Activated naive CD4-positive, alpha-beta T cell treated with Interleukin-2 at 50 U/mL for 16 hours (primary cell): ENCODE measurements around the gene SLC27A4.
"Not testable (repeated sequence)": the region's sequence is repeated elsewhere in the genome, so short reads cannot be mapped to it uniquely, and the experiment has no call there.

Source experiments
- DNase-seq: peaks from one replicate; pipeline ENCODE4 v3.0.0-alpha.2; 2020

The SLC27A4 gene

DNA sequence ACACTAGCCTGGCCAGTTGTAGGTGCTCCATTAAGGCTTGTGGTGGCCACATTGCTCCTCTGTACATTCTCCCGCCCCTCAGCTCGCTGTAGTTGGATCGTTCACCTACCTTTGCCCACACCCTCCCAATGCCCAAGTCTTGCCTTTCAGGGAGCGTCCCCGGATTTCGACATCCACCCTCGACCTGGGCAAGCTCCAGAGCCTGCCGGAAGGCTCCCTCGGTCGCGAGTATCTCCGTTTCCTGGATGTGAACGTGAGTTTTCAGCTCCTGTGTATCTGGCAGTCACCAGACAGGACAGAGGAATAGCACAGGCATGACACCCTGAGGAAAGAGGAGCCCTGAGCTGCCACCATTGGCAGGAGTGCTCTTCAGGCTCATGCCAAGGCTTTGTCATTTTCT is 14.7 kb upstream of the SLC27A4 start:
- no peak for DNase-seq

- DNase-seq, result no peak
These were observed 6.9 kb upstream of the SLC27A4 start for GRCh38 chr9:128333451-128333869.

- DNase-seq, result no peak
These were observed 5.2 kb upstream of the SLC27A4 start for GRCh38 chr9:128335161-128335560.

DNA sequence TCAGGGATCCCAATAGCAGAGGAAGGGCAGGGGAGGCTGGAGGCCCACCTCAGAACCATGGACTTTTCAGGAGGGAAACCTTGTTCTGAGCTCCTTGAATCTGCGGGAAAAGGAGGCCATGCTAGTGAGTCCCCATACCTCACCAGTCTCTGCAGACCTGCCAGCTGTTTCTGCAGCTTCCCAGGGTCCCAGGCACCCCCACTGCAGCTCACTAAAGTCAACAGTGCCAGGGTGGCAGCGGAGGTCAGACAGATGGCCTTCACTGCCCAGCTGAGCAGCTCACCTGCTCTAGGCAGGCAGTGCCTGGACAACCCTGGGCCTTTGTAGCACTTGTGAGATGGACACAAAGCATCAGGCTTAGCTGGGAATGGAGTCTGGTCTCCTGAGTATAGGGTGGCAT is 4.4 kb upstream of the SLC27A4 start:
- DNase-seq, result no peak

DNA sequence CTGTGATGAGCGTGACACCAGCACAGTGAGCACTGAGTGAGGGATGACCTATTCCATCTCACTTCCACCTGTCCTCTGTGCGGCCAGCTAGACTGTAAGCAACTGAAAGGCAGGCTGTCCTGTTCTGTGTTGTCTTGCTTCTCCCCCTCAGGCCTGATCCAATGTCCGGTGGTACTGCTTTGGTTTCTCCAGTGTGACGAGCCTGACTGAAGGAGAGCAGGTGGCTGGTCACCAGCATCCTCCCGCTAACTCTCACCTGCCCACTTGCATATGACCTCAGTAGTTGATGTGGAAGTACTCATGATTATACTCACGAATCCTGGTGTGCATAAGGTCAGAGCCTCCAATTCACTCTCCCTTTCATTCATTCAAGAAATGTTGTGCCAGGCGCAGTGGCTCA is 2.4 kb upstream of the SLC27A4 start:
- DNase-seq, result no peak

GRCh38 chr9:128338852-128339614 is 1.3 kb upstream of the SLC27A4 start:
- DNase-seq, result not testable (repeated sequence)

- DNase-seq, result peak; percentile 28
These were observed 536 bp downstream of the SLC27A4 start for GRCh38 chr9:128340691-128341434.

GRCh38 chr9:128341435-128341849 is 1.1 kb downstream of the SLC27A4 start:
- peak; percentile 75 for DNase-seq

DNA sequence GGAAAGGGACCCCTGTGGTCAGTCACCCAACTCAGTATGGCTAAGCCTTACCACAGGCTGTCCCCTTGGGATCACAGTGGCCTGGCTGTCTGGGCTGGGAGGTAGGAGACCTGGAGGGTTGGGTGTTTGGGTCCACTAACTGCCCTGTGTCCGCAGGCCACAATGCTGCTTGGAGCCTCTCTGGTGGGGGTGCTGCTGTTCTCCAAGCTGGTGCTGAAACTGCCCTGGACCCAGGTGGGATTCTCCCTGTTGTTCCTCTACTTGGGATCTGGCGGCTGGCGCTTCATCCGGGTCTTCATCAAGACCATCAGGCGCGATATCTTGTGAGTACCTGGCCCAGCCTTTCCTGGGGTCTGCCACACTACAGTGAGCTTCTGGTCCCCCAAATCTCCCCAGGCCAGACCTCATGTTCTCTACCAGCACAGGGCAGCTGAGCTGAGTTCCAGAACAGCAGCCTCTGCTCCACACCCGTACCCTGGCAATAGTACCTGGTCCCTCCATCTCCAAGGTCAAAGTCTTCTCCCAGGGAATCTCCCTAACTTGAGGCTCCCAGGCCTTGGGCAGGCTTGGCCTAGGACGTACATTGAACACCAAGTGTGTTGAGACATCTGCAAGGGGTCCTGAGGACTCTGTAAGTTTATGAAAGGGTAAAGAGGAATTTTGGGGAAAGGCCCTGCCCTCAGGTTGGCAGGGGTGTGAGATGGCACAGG is 2.8 kb downstream of the SLC27A4 start:
- no peak for DNase-seq

- no peak for DNase-seq
These were observed 3.5 kb downstream of the SLC27A4 start for GRCh38 chr9:128343855-128344254.

GRCh38 chr9:128344931-128345605 is 4.7 kb downstream of the SLC27A4 start:
- DNase-seq, result no peak

GRCh38 chr9:128349125-128349524 is 8.8 kb downstream of the SLC27A4 start:
- no peak for DNase-seq

DNA sequence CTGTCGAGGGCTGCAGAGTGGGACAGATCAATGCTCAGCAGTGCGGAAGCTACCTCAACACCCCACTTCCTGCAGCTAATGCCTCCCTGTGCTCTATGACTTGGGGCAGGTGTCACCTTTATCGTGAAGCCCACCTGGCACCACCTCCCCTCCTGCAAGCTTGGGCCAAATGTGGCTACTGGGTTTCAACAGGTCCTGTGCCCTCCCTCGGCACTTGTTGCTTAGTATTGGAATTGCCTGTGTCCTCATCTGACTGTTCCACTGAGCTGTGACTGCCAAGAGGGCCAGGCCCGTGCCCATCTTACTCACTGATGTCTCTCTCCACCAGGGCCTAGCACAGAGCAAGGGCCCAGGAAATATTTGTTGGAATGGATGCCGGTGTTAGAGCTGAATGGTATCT is 9.4 kb downstream of the SLC27A4 start:
- no peak for DNase-seq

DNA sequence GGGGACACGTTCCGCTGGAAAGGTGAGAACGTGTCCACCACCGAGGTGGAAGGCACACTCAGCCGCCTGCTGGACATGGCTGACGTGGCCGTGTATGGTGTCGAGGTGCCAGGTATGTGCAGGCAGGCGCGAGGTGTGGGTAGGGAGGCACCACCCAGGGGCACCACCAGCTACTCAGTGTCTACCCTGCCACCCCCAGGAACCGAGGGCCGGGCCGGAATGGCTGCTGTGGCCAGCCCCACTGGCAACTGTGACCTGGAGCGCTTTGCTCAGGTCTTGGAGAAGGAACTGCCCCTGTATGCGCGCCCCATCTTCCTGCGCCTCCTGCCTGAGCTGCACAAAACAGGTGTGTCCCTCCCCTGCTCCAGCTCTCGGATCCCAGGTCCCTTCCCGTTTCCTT is 15.1 kb downstream of the SLC27A4 start:
- DNase-seq, result no peak

DNA sequence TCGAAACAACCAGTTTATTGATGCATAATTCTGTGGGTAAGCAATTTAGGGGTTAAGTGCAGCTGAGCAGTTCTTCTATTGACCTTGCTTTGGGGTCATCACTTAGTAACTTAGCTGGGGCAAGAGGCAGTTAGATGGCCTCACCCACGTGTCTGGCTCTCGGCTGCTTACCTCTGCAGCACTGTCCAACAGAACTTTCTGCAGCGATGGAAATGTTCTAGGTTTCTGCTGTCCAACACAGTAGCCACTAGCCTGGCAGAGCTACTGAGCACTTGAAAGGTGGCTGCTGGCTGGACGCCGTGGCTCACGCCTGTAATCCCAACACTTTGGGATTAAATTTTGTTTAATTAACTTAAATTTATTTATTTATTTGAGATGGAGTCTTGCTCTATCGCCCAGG is 17.8 kb downstream of the SLC27A4 start:
- no peak for DNase-seq

DNA sequence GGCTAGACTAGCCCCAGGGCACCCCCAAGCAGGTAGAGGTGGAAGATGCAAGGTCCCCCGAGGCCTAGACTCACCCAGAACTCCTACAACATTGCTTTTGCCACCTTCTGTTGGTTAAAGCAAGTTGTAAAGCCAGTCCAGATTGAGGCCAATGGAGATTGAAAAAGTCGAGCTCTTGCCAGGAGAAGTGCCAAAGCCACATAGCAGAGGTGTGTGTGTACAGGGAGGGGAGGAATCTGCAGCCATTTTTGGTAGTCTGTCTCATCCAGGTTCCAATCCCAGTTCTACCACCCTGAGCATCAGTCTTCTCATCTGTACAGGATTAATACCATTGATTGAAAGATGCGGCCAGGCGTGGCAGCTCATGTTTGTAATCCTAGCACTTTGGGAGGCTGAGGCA is 18.5 kb downstream of the SLC27A4 start:
- DNase-seq, result no peak

DNA sequence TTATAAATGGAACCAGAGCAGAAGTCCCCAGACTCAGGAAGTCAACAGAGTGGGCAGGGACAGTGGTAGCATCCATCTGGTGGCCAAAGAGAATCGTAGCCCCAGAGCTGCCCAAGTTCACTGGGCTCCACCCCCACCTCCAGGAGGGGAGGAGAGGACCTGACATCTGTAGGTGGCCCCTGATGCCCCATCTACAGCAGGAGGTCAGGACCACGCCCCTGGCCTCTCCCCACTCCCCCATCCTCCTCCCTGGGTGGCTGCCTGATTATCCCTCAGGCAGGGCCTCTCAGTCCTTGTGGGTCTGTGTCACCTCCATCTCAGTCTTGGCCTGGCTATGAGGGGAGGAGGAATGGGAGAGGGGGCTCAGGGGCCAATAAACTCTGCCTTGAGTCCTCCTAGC is 20.5 kb downstream of the SLC27A4 start:
- no peak for DNase-seq

- DNase-seq, result no peak
These were observed 21.1 kb downstream of the SLC27A4 start for GRCh38 chr9:128361296-128361985.

DNA sequence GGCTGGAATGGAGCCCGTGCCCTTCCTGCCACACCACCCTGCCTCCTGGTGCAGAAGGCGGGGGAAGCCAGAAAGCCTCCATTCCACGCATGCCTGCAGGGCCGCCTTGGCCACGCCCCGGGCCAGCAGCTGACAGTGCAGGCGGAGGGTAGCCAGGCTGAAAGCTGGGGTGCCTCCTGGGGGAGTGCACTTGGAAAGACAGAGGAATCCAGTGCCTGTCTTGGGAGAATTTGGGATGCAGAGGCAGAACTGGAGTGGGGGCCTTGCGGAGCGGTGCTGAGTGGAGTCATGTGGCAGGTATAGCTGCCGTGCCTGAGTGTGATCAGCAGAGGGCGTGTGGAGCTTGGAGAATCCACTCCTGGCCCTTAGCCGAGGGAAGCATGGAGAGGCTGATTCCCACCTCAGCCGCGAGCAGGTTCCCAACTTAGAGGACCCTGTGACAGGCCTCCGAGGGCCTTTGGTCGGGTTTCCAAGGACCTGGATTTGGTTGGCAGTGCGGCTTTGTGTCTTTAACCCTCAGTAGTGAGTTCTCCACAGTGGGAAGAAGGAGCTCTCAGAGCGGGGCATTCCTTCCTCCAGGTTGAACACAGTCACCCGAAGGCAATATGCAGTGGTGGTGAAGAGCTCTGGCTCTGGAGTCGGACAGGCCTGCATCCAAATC is 21.8 kb downstream of the SLC27A4 start:
- peak; percentile 67 for DNase-seq

DNA sequence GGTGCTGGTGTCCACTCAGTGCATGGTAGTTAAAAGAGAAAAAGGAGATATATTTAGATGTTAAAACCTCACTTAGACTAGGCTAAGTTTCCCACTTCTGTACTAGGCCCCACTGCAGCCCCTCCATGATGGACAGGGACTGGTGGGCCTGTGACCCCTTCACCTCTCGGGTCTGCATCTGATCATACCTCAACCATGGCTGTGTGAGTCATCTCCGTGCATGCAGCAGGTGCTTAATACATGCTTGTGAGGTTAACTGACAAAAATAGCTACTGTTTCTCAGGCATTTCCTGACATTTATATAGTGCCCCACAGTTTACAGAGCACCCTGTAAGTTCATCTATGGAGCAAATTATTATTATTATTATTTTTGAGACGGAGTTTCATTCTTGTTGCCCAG is 22.4 kb downstream of the SLC27A4 start:
- DNase-seq, result no peak

DNA sequence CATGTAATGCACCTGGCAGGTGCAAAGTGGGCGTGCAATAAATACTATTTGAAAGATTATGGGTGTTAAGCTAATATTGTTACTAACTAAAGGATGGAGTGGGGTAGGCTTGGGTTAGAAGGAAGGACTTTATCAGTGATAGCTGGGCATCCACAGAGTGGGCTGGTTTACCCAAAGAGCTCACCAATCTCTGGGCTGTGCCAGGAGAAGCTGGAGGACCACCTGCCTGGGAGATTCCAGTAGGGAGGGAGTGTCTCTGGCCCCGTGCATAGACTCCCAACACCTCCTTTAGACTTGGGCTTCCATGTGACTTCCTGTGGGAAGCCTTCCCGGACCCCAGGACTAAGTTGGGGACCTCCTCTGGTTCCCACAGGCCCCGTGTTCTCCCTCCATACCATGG is 25.2 kb downstream of the SLC27A4 start:
- DNase-seq, result no peak
